Measurements from ENCODE around the gene PDCD2L.

Gene PDCD2L

DNA sequence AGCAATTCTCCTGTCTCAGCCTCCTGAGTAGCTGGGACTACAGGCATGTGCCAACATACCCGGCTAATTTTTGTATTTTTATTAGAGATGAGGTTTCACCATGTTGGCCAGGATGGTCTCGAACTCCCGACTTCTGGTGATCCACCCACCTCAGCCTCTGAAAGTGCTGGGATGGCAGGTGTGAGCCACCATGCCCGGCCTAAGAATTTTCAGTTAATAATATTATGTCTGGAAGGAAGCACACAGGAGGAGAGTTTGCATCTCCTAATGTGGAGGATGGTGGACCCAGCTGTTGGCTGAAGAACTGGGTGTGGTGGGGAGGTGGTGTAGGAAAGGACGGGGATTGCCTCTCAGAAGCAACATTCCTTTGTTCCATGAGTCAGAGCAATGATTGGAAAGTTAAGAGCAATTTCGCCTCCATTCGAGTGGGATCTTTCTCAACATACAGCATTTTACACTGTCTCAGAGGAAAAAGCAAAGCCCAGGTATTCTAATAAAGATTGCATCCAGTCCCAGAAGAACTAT lies 11.9 kb downstream of the PDCD2L start:
- Histone ChIP-seq H3K27me3 (ENCODE audit: control insufficient read depth, insufficient read depth, low read length) (no peaks in the 10 kb centered on the region), H3K4me3 (ENCODE audit: low read length) (no peak overlapping the region), H3K27ac (ENCODE audit: low read length) (no peak overlapping the region), H3K4me1 (ENCODE audit: control insufficient read depth, insufficient read depth, low read length) (no peaks in the 10 kb centered on the region), H3K36me3 (ENCODE audit: control insufficient read depth, insufficient read depth, low read length) (peaks cover 11% of the 10 kb centered on the region; the same call in 1 of the 2 replicates), H3K9me3 (ENCODE audit: control insufficient read depth, insufficient read depth, low read length) (no peaks in the 10 kb centered on the region)
- no CpG with 5 or more reads among the region's 7 CpGs for WGBS (ENCODE audit: insufficient coverage, insufficient read length)
- DNase-seq (ENCODE audit: low read depth, low spot score) = no peak

DNA sequence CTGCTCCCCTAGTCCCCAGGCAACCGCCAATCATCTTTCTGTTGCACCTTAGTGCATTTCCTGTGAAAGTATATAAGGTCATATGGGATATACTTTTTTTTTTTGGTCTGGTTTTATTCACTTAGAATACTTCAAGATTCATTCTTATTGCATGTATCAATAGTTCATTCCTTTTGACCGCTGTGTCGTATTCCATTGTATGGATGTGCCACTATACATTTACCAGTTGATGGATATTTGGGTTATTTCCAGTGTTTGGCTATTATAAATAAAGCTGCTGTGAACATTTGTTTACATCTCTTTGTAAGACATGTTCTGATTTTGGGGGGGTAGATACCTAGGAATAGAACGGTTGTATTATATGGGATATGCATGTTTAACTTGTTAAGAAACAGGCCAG lies 14.1 kb downstream of the PDCD2L start:
- Histone ChIP-seq H3K27me3 (ENCODE audit: control insufficient read depth, insufficient read depth, low read length) (no peaks in the 10 kb centered on the region), H3K36me3 (ENCODE audit: control insufficient read depth, insufficient read depth, low read length) (peaks cover 9% of the 10 kb centered on the region; the same call in 1 of the 2 replicates), H3K27ac (ENCODE audit: low read length) (no peak overlapping the region), H3K4me3 (ENCODE audit: low read length) (no peak overlapping the region), H3K4me1 (ENCODE audit: control insufficient read depth, insufficient read depth, low read length) (no peaks in the 10 kb centered on the region), H3K9me3 (ENCODE audit: control insufficient read depth, insufficient read depth, low read length) (no peaks in the 10 kb centered on the region)
- no peak for DNase-seq (ENCODE audit: low read depth, low spot score)
- WGBS (ENCODE audit: insufficient coverage, insufficient read length) = no CpG with 5 or more reads among the region's 4 CpGs

DNA sequence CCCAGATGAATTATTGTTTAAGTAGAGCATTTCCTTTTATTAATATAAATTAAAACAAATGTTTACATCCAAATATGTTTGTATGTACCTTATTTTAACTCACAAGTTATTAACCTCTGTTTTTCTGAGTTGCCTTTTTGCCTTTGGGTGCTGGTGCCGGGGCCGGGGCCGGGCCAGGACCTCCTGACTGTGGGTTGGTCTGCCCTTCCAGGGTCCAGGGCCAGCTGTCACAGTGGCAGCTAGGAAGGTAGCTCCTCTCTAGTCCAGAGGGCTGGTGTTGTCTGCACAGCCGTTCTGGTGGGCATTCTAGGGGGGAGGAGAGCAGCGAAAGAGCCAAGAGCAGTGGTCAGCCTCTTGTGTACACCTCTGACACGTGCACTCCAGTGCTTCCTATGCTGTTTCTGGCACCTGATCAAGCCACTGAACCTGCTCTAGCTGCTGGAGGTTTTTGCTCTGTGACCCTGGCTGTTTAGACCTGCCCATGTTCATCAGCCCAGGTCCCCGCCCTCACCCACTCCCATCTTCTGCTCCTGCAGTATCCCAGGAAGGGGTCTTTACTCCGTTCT lies 22.0 kb downstream of the PDCD2L start:
- H3K27me3 ChIP-seq (ENCODE audit: control insufficient read depth, insufficient read depth, low read length) = no peaks in the 10 kb centered on the region
- no peak overlapping the region for H3K4me3 ChIP-seq (ENCODE audit: low read length)
- no peaks in the 10 kb centered on the region; the same call in 1 of the 2 replicates for H3K36me3 ChIP-seq (ENCODE audit: control insufficient read depth, insufficient read depth, low read length)
- H3K9me3 ChIP-seq (ENCODE audit: control insufficient read depth, insufficient read depth, low read length) = no peaks in the 10 kb centered on the region
- H3K4me1 ChIP-seq (ENCODE audit: control insufficient read depth, insufficient read depth, low read length) = no peaks in the 10 kb centered on the region
- no CpG with 5 or more reads among the region's 8 CpGs for WGBS (ENCODE audit: insufficient coverage, insufficient read length)
- no peak overlapping the region for H3K27ac ChIP-seq (ENCODE audit: low read length)
- DNase-seq (ENCODE audit: low read depth, low spot score) = no peak

DNA sequence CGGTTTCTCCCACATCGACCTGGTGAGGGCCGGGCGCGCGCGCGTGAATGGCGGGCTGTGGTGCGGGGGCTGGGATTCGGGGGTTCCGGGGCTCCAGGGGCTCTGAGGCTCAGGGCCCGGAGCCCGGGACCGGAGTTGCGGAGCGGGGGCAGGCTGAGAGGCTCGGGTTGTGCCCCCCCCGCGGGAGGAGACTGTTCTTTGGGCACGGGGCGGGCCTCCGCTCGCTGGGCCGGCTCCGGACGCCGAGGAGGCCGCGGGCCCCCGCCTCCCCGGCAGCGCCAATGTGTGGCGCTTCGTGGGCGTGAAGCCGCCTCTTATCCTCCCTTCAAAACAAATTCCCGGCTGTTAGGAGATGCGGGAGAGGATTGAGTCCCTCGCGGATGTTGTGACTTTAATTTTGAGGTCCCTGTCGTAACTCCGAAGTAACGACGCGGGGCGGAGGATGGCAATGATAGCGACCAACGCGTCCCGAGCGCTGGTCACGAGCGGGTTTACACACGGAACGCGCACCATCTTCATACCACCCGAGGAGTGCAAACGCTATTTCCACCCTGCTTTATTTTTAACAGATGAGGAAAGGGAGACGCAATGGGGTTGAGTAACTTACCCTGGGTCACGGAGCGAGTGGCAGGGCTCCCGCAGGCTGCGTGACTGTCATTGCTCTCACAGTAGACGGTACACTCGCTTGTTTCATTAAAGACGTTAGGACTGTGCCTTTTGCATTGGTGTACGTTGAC lies 24.5 kb downstream of the PDCD2L start:
- H3K36me3 ChIP-seq (ENCODE audit: control insufficient read depth, insufficient read depth, low read length) = no peaks in the 10 kb centered on the region; the same call in 1 of the 2 replicates
- DNase-seq (ENCODE audit: low read depth, low spot score) = no peak

DNA sequence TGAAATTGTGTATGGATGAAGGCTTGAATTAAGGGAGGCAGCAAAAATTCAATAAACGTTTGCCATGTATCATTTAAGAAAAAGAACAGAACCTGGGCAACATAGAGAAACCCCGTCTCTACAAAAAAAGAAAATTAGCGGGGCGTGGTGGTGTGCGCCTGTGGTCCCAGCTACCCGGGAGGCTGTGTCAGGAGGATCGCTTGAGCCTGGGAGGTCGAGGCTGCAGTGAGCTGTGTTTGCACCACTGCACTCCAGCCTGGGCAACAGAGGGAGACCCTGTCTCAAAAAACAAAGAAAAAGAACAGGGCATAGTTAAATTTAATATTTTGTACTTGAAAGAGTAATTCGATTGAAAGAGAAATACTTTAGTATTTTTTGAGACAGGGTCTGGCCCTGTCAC lies 25.4 kb downstream of the PDCD2L start:
- H3K27ac ChIP-seq (ENCODE audit: low read length) = no peak overlapping the region
- no peaks in the 10 kb centered on the region for H3K9me3 ChIP-seq (ENCODE audit: control insufficient read depth, insufficient read depth, low read length)
- peak overlapping the region; percentile 15; the same call in 1 of the 2 replicates for H3K4me3 ChIP-seq (ENCODE audit: low read length)
- no peaks in the 10 kb centered on the region for H3K27me3 ChIP-seq (ENCODE audit: control insufficient read depth, insufficient read depth, low read length)
- H3K4me1 ChIP-seq (ENCODE audit: control insufficient read depth, insufficient read depth, low read length) = no peaks in the 10 kb centered on the region
- no peak for DNase-seq (ENCODE audit: low read depth, low spot score)
- no peaks in the 10 kb centered on the region; the same call in 1 of the 2 replicates for H3K36me3 ChIP-seq (ENCODE audit: control insufficient read depth, insufficient read depth, low read length)
- WGBS (ENCODE audit: insufficient coverage, insufficient read length) = no CpG with 5 or more reads among the region's 9 CpGs

More for the DNA sequence above, 24.5 kb downstream of the PDCD2L start:
- H3K9me3 ChIP-seq (ENCODE audit: control insufficient read depth, insufficient read depth, low read length) = no peaks in the 10 kb centered on the region
- H3K4me1 ChIP-seq (ENCODE audit: control insufficient read depth, insufficient read depth, low read length) = no peaks in the 10 kb centered on the region
- no peak overlapping the region for H3K27ac ChIP-seq (ENCODE audit: low read length)
- H3K4me3 ChIP-seq (ENCODE audit: low read length) = peak overlapping the region; percentile 68
- H3K27me3 ChIP-seq (ENCODE audit: control insufficient read depth, insufficient read depth, low read length) = no peaks in the 10 kb centered on the region
- WGBS (ENCODE audit: insufficient coverage, insufficient read length) = no CpG with 5 or more reads among the region's 68 CpGs

DNA sequence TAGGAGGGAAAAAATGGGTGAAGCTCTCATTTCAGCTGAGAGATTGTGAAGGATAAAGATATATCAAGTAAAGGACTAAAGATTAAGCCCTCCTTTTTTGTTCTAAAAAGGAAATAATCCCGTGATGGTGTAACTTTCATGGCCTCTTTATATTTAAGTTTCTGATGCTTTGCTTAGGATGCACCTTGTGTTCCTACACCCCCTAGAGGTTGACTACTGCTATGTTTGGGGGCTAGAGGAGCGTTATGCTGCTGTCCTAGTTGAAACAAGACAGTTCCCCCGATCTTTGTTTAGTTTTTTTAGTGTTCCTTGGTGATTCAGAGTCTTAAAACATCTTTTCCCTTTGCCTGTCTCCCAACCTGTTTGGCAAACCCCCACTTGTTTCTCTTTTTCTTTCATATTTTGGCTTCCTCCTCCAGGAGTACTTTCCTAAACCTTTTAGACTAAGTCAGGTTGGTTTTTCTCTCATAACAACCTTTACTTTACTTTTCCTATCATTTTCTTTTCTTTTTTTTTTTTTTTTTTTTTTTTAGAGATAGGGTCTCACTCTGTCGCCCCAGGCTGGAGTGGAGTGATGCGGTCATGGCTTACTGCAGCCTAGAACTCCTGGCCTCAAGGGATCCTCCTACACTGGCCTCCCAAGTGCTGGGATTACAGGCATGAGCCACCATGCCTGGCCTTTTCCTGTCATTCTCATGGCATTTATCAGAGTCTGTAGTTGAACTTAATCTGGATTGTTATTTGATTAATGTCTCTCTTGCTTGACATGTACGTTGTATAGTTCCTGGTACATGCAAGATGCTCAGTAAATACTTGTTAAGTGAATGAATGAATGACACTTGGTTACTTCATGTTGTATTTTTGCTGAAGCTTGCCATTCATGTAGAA lies 26.8 kb downstream of the PDCD2L start:
- no peak overlapping the region for H3K27ac ChIP-seq (ENCODE audit: low read length)
- DNase-seq (ENCODE audit: low read depth, low spot score) = peak; percentile 9
- no peaks in the 10 kb centered on the region for H3K4me1 ChIP-seq (ENCODE audit: control insufficient read depth, insufficient read depth, low read length)
- no peaks in the 10 kb centered on the region for H3K9me3 ChIP-seq (ENCODE audit: control insufficient read depth, insufficient read depth, low read length)
- H3K27me3 ChIP-seq (ENCODE audit: control insufficient read depth, insufficient read depth, low read length) = no peaks in the 10 kb centered on the region
- no CpG with 5 or more reads among the region's 6 CpGs for WGBS (ENCODE audit: insufficient coverage, insufficient read length)
- H3K36me3 ChIP-seq (ENCODE audit: control insufficient read depth, insufficient read depth, low read length) = peaks cover 4% of the 10 kb centered on the region; the same call in 1 of the 2 replicates
- no peak overlapping the region for H3K4me3 ChIP-seq (ENCODE audit: low read length)

DNA sequence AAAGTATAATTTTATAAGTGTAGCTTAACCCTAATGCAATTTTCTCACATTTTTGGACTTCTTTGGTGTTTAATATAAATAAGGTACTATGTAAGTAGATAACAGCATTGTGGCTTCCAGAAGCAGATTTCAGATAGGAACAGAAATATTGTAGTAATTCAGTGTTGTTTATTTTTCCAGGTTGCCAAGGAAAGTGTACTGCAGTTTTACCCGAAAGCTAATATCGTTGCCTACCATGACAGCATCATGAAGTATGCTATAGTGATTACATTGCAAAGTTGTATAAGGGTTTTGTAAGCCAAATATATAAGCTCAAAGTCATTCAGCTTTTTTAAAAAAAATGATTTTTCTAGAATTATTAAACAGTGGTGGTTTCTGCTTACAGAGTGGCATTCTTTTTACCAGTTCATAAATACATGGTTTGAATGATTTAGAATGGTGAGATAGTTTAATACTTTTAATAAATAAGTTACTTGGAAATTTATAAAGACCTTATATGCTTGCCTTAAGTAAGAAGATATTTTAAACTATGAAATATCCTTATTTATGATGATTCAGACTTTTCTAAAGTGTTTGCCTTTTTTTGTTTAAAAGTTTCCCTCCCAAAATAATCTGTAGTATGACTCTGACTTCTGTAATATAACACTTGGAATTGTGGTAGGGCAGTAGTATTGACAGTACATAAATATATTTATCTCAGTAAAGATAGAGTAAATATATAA lies 27.6 kb downstream of the PDCD2L start:
- WGBS (ENCODE audit: insufficient coverage, insufficient read length) = no CpG with 5 or more reads among the region's 2 CpGs
- no peak overlapping the region for H3K27ac ChIP-seq (ENCODE audit: low read length)
- no peaks in the 10 kb centered on the region for H3K27me3 ChIP-seq (ENCODE audit: control insufficient read depth, insufficient read depth, low read length)
- no peak overlapping the region for H3K4me3 ChIP-seq (ENCODE audit: low read length)
- no peak for DNase-seq (ENCODE audit: low read depth, low spot score)
- H3K9me3 ChIP-seq (ENCODE audit: control insufficient read depth, insufficient read depth, low read length) = no peaks in the 10 kb centered on the region
- peaks cover 6% of the 10 kb centered on the region; the same call in 1 of the 2 replicates for H3K36me3 ChIP-seq (ENCODE audit: control insufficient read depth, insufficient read depth, low read length)
- no peaks in the 10 kb centered on the region for H3K4me1 ChIP-seq (ENCODE audit: control insufficient read depth, insufficient read depth, low read length)

DNA sequence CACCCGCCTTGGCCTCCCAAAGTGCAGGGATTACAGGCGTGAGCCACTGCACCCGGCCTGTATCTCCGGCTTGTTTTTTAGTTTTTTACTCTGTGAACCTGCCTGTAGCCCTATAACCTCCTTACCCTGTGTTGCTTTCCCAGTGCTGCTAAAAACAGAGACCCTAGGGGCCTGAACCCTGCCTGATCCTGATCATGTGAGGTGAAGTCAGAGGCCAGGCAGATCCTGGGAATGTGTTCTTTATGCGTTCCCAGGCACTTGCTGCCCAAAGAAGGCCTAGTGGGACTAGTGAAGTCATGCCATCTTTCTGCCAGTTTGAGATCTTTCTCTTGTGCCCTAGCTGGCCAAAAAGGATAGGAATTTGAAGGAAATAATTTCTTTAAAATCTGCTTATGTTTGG lies 28.6 kb downstream of the PDCD2L start:
- H3K27me3 ChIP-seq (ENCODE audit: control insufficient read depth, insufficient read depth, low read length) = no peaks in the 10 kb centered on the region
- H3K4me1 ChIP-seq (ENCODE audit: control insufficient read depth, insufficient read depth, low read length) = no peaks in the 10 kb centered on the region
- no peaks in the 10 kb centered on the region for H3K9me3 ChIP-seq (ENCODE audit: control insufficient read depth, insufficient read depth, low read length)
- peaks cover 9% of the 10 kb centered on the region; the same call in 1 of the 2 replicates for H3K36me3 ChIP-seq (ENCODE audit: control insufficient read depth, insufficient read depth, low read length)
- WGBS (ENCODE audit: insufficient coverage, insufficient read length) = no CpG with 5 or more reads among the region's 5 CpGs
- DNase-seq (ENCODE audit: low read depth, low spot score) = no peak
- no peak overlapping the region for H3K27ac ChIP-seq (ENCODE audit: low read length)
- no peak overlapping the region for H3K4me3 ChIP-seq (ENCODE audit: low read length)

DNA sequence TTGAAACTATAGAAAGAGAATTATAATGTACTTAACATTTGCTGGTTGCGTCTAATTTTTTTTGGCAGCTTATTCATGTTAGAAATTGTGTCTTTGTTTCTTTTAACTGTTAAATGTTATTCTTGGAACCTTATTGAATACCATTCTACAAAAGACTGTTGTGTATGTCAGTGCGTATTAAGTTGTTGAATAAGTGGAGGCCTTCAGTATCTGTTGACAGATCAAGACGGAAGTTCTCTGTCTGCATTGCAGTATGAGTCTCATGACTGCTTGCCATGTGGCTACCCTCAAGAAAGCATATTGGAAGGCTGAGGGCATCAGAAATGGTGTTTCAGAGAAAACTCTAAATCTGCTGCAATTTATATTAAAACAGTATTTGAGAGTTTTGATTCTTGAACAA lies 32.5 kb downstream of the PDCD2L start:
- Histone ChIP-seq H3K4me1 (ENCODE audit: control insufficient read depth, insufficient read depth, low read length) (no peaks in the 10 kb centered on the region), H3K9me3 (ENCODE audit: control insufficient read depth, insufficient read depth, low read length) (no peaks in the 10 kb centered on the region), H3K27ac (ENCODE audit: low read length) (no peak overlapping the region), H3K27me3 (ENCODE audit: control insufficient read depth, insufficient read depth, low read length) (no peaks in the 10 kb centered on the region), H3K36me3 (ENCODE audit: control insufficient read depth, insufficient read depth, low read length) (peaks cover 17% of the 10 kb centered on the region; the same call in 1 of the 2 replicates), H3K4me3 (ENCODE audit: low read length) (no peak overlapping the region)
- no CpG with 5 or more reads among the region's 3 CpGs for WGBS (ENCODE audit: insufficient coverage, insufficient read length)
- no peak for DNase-seq (ENCODE audit: low read depth, low spot score)
